ENCODE results near the gene EVA1C. TPM values are rescaled to one million over a fixed set of nuclear protein-coding genes. Genes with fewer than 3 reads are reported as not detected.

The EVA1C gene
- total RNA-seq, 1 experiment from 2014 or later = 29.3 TPM

DNA sequence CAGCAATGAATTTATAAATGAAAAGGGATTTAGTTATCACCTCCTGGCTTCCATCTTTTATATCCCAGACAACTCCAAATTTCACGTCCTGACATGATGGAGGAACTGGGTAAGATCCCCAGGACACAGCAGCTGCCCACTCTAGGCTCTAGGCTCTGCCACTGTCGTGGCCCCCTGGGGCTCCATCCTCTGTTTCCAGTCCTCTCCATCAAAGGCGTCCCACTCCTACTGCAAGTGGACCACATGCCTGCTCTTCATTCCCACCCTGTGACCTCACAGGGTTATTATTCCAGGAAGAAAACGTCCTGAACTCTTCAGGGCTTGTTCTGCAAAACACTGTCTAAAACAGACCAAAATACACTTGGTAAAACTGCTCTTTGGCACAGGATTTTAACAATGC lies 31.6 kb upstream of the EVA1C start (continued):
- TF ChIP-seq CEBPB (IDR thresholded peaks at IDR 0.05; ENCODE audit: low read depth) (no peak), EZH2 (IDR thresholded peaks at IDR 0.05) (no peak), CBX3 (IDR thresholded peaks at IDR 0.05; ENCODE audit: low read depth) (no peak), FOSL1 (IDR thresholded peaks at IDR 0.05; ENCODE audit: low read depth) (no peak), YY1 (IDR thresholded peaks at IDR 0.05; ENCODE audit: extremely low read depth, insufficient replicate concordance, low read depth, low read length) (no peak), POLR2AphosphoS5 (IDR thresholded peaks at IDR 0.05; ENCODE audit: low read depth, low read length) (no peak), SP1 (IDR thresholded peaks at IDR 0.05; ENCODE audit: low read depth) (no peak), POLR2A (IDR thresholded peaks at IDR 0.05; ENCODE audit: borderline replicate concordance, extremely low read depth, insufficient read depth, insufficient read length) (no peak)
- TF ChIP-seq, protein P1, sequence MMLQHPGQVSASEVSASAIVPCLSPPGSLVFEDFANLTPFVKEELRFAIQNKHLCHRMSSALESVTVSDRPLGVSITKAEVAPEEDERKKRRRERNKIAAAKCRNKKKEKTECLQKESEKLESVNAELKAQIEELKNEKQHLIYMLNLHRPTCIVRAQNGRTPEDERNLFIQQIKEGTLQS (IDR thresholded peaks at IDR 0.05) = no peak
- TF ChIP-seq, protein P2, sequence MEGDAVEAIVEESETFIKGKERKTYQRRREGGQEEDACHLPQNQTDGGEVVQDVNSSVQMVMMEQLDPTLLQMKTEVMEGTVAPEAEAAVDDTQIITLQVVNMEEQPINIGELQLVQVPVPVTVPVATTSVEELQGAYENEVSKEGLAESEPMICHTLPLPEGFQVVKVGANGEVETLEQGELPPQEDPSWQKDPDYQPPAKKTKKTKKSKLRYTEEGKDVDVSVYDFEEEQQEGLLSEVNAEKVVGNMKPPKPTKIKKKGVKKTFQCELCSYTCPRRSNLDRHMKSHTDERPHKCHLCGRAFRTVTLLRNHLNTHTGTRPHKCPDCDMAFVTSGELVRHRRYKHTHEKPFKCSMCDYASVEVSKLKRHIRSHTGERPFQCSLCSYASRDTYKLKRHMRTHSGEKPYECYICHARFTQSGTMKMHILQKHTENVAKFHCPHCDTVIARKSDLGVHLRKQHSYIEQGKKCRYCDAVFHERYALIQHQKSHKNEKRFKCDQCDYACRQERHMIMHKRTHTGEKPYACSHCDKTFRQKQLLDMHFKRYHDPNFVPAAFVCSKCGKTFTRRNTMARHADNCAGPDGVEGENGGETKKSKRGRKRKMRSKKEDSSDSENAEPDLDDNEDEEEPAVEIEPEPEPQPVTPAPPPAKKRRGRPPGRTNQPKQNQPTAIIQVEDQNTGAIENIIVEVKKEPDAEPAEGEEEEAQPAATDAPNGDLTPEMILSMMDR (IDR thresholded peaks at IDR 0.05 in 2 of 3, conservative IDR thresholded peaks at IDR 0.05 in 1 of 3; ENCODE audit: borderline replicate concordance in 1 of 3, insufficient read depth in 1 of 3, low read depth in 2 of 3, low read length in 2 of 3) = no peak

DNA sequence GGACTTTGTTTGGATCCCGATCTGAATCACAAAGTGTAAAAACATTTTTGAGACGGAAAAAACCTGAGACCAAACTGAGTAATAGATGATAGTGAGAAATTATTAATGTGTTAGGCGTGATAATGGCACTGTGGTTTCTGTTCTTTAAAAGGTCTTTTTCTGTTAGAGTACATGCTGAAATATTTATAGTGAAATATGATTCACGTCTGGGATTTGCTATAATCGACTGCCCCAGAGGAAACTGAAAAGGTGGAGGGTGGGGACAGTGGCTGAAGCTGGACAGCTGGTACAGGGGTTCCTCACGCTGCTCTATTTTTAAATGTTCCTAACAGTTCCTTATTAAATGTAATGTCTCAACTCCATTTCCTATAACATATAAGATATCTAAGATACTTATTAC lies 30.9 kb upstream of the EVA1C start:
- Histone ChIP-seq H3K4me1 (ENCODE audit: control insufficient read depth in 1 of 2, insufficient read depth in 2 of 2, low read length in 2 of 2) (peaks cover 15 to 17% of the 10 kb centered on the region in 2 experiments), H3K27ac (ENCODE audit: low read depth, low read length) (no peak overlapping the region), H3K9me3 (ENCODE audit: control insufficient read depth in 1 of 2, insufficient read depth in 1 of 2, low read depth in 1 of 2, low read length in 2 of 2) (no peaks in the 10 kb centered on the region), H4K20me1 (ENCODE audit: insufficient read depth) (no peaks in the 10 kb centered on the region; the same call in 1 of the 2 replicates), H2AFZ (ENCODE audit: low read depth, low read length, poor library complexity, severe bottlenecking) (no peak overlapping the region), H3K79me2 (ENCODE audit: insufficient read depth, low read length) (peaks cover 99% of the 10 kb centered on the region), H3K36me3 (ENCODE audit: control insufficient read depth in 1 of 2, insufficient read depth in 2 of 2, low read length in 2 of 2) (peaks cover 53 to 63% of the 10 kb centered on the region in 2 experiments), H3K9me2 (ENCODE audit: insufficient read depth) (no peaks in the 10 kb centered on the region), H3K9ac (ENCODE audit: low read length) (no peak overlapping the region), H3K4me3 (replicated peaks in 1 of 2; ENCODE audit: low read depth in 1 of 2, low read length in 2 of 2) (no peak overlapping the region), H3K4me2 (ENCODE audit: low read length) (no peak overlapping the region), H3K27me3 (ENCODE audit: insufficient read depth, low read length) (no peaks in the 10 kb centered on the region)
- CTCF ChIA-PET = no interaction called here
- no peak for TF ChIP-seq YY1 (IDR thresholded peaks at IDR 0.05; ENCODE audit: extremely low read depth, insufficient replicate concordance, low read depth, low read length)
- TF ChIP-seq SP1 (IDR thresholded peaks at IDR 0.05; ENCODE audit: low read depth) = no peak
- TF ChIP-seq EZH2 (IDR thresholded peaks at IDR 0.05) = no peak
- TF ChIP-seq SIN3A (IDR thresholded peaks at IDR 0.05; ENCODE audit: low read depth) = no peak
- TF ChIP-seq, protein P3, sequence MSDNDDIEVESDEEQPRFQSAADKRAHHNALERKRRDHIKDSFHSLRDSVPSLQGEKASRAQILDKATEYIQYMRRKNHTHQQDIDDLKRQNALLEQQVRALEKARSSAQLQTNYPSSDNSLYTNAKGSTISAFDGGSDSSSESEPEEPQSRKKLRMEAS (IDR thresholded peaks at IDR 0.05) = no peak
- TF ChIP-seq EGR1 (IDR thresholded peaks at IDR 0.05; ENCODE audit: low read depth) = no peak
- intact Hi-C loops (cut with micrococcal nuclease) = no loop called here
- RAD21 ChIA-PET (ENCODE audit: low non-redundant PET in 1 of 2, low total read pairs in 2 of 2, uncharacterized antibody in 2 of 2, unreplicated experiment in 2 of 2) = no interaction called here
- no peak for DNase-seq (ENCODE audit: low read depth, low spot score)
- ATAC-seq = no peak
- no TSS peak for BruUV-seq (replicated peaks)
- POLR2A ChIA-PET = no interaction called here

Measured in HCT116 (cell line).